OCI-LY3 (cell line): ENCODE results near the gene FAM89B.

Experiments used
- EZH2phosphoT487 ChIP-seq: fragments of 200-600 bp; shearing (Covaris generic); IDR thresholded peaks from 2 replicates; pipeline ENCODE4 v1.6.1; 2018; ENCODE audit warnings: antibody characterized with exemption, mixed run types, low read depth
- TF ChIP-seq, protein P1 (sequence below): fragments of 200-600, 300-600 bp; sonication (generic); IDR thresholded peaks from 2 replicates; pipeline ENCODE4 v1.5.1; 2014; ENCODE audit warnings: antibody characterized with exemption, low read length, low read depth

DNA sequence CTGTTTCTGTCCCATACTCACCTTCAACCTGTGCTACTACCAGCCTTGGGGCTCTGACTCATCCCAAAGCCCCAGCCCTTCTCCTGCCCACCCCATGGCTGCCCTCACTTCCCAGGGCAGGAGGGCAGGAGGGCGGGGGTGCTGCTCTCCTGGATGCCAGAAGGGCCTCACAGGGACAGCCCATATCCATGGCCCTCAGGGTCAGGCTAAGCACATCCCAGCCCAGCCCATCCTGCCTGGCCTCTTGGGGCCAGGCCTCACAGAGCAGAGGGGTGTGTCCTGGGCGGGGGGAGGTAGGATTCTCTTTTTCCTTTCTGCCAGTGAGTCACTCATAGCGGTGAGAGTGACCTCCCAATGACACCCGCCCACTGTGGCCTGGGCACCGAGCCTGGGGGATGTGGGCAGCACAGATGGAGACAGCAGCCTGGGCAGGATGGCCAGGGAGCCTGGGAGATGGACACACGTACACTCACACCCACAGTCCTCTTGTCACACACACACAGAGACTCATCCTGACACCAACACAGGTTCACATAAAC, 16.6 kb upstream of the FAM89B start:
- TF ChIP-seq, protein P1, sequence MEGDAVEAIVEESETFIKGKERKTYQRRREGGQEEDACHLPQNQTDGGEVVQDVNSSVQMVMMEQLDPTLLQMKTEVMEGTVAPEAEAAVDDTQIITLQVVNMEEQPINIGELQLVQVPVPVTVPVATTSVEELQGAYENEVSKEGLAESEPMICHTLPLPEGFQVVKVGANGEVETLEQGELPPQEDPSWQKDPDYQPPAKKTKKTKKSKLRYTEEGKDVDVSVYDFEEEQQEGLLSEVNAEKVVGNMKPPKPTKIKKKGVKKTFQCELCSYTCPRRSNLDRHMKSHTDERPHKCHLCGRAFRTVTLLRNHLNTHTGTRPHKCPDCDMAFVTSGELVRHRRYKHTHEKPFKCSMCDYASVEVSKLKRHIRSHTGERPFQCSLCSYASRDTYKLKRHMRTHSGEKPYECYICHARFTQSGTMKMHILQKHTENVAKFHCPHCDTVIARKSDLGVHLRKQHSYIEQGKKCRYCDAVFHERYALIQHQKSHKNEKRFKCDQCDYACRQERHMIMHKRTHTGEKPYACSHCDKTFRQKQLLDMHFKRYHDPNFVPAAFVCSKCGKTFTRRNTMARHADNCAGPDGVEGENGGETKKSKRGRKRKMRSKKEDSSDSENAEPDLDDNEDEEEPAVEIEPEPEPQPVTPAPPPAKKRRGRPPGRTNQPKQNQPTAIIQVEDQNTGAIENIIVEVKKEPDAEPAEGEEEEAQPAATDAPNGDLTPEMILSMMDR, result no peak
- no peak for TF ChIP-seq EZH2phosphoT487
